Stimulated activated CD4-positive, alpha-beta T cell treated with anti-CD3 and anti-CD28 coated beads, TNF-alpha, amount 100 ng/mL, for 1 hour (primary cell): ENCODE data around the gene UXS1.

Source experiments
- DNase-seq, 3 donors: peaks; one replicate each; pipeline ENCODE4 v3.0.0-alpha.2; 2020; ENCODE audit warnings: low read depth in 3 of 3, low spot score in 1 of 3

Gene UXS1

GRCh38 chr2:106113361-106113966, 80.6 kb downstream of the UXS1 start:
- DNase-seq = no peak

GRCh38 chr2:106111882-106112571, 82.1 kb downstream of the UXS1 start:
- DNase-seq = no peak

GRCh38 chr2:106109675-106110424, 84.3 kb downstream of the UXS1 start:
- no peak for DNase-seq

GRCh38 chr2:106108791-106109190, 85.3 kb downstream of the UXS1 start:
- DNase-seq = no peak

GRCh38 chr2:106108351-106108750, 85.8 kb downstream of the UXS1 start:
- no peak for DNase-seq

GRCh38 chr2:106107509-106108131, 86.5 kb downstream of the UXS1 start:
- no peak for DNase-seq

GRCh38 chr2:106106622-106107508, 87.2 kb downstream of the UXS1 start:
- no peak for DNase-seq

- DNase-seq = no peak
Measured at GRCh38 chr2:106105151-106105922, 88.8 kb downstream of the UXS1 start.

- peak in 1 of 3 donors; percentile 38 for DNase-seq
Measured at GRCh38 chr2:106104332-106105062, 89.6 kb downstream of the UXS1 start.

- no peak for DNase-seq
Measured at GRCh38 chr2:106099691-106100090, 94.4 kb downstream of the UXS1 start.

GRCh38 chr2:106098664-106099063, 95.4 kb downstream of the UXS1 start:
- no peak for DNase-seq

GRCh38 chr2:106098081-106098480, 96.0 kb downstream of the UXS1 start:
- no peak for DNase-seq

GRCh38 chr2:106097038-106098000, 96.8 kb downstream of the UXS1 start:
- DNase-seq = no peak

- no peak for DNase-seq
Measured at GRCh38 chr2:106096299-106097037, 97.6 kb downstream of the UXS1 start.

- peak; percentile 48 to 70 (median 69) for DNase-seq
Measured at GRCh38 chr2:106095478-106096298, 98.4 kb downstream of the UXS1 start.

- peak in 1 of 3 donors; percentile 35 for DNase-seq
Measured at GRCh38 chr2:106094131-106094841, 99.8 kb downstream of the UXS1 start.
